Panc1 (cell line): ENCODE data around the gene OR3A2. TPM values are rescaled to one million over a fixed set of nuclear protein-coding genes. Genes with fewer than 3 reads are reported as not detected.
"Not testable (repeated sequence)": the region's sequence is repeated elsewhere in the genome, so short reads cannot be mapped to it uniquely, and the experiment has no call there.

Experiments used
- ATAC-seq: fragments of 200-7000 bp; cut with Tn5 transposase; 2 replicates; pipeline ENCODE4 v1.9.1; 2020; ENCODE audit warnings: mild to moderate bottlenecking, moderate library complexity
- BruUV-seq: library from RNA; stranded (reverse); fragments of 400-500 nt; replicated peaks from 2 replicates; lab custom pipeline; 2021; lab: Mats Ljungman, UMichigan
- CTCF ChIA-PET: fragments of 300-600 bp; sonication (Branson Sonifier 250); formaldehyde crosslinking; loops from one replicate; lab custom pipeline; 2022; ENCODE audit warnings: antibody characterized with exemption; lab: Charles Lee
- POLR2A ChIA-PET: fragments of 300-600 bp; sonication (Branson Sonifier 250); formaldehyde crosslinking; loops from one replicate; lab custom pipeline; 2022; ENCODE audit warnings: antibody characterized with exemption; lab: Charles Lee
- DNase-seq: peaks from one replicate; pipeline ENCODE4 v3.0.0-alpha.2; 2010; ENCODE audit warnings: low read depth, low spot score
- H3K27ac ChIP-seq: 2 replicates; pipeline ENCODE4 v1.5.1; 2011; ENCODE audit warnings: mild to moderate bottlenecking, low read length, inconsistent platforms
- H3K27me3 ChIP-seq: fragments of 200-500 bp; sonication (Bioruptor generic); 2 replicates; pipeline ENCODE4 v1.6.0; 2014; ENCODE audit warnings: low read length, inconsistent platforms; ENCODE audit not compliant: control insufficient read depth, insufficient read depth
- H3K36me3 ChIP-seq: fragments of 200-500 bp; sonication (Bioruptor generic); 2 replicates; pipeline ENCODE4 v1.5.1; 2014; ENCODE audit warnings: inconsistent platforms, mild to moderate bottlenecking, low read length, moderate library complexity; ENCODE audit not compliant: control insufficient read depth, insufficient read depth
- H3K4me1 ChIP-seq: 2 replicates; pipeline ENCODE4 v1.5.1; 2011; ENCODE audit warnings: inconsistent platforms, mild to moderate bottlenecking, low read length, moderate library complexity; ENCODE audit not compliant: control insufficient read depth, insufficient read depth
- H3K4me3 ChIP-seq, 2 experiments: 2 replicates each; pipeline ENCODE4 v1.5.1; 2011 to 2012; ENCODE audit warnings: low read depth in 2 of 2, low read length in 2 of 2, mild to moderate bottlenecking in 2 of 2, inconsistent platforms in 1 of 2, moderate library complexity in 1 of 2
- H3K9me3 ChIP-seq: fragments of 200-500 bp; sonication (Bioruptor generic); 2 replicates; pipeline ENCODE4 v1.5.1; 2014; ENCODE audit warnings: low read depth, mild to moderate bottlenecking, inconsistent platforms, low read length, moderate library complexity; ENCODE audit not compliant: control insufficient read depth, insufficient read depth
- CTCF ChIP-seq: fragments of 450-650 bp; IDR thresholded peaks from 2 replicates; pipeline ENCODE4 v1.5.1; 2017; ENCODE audit warnings: mild to moderate bottlenecking
- POLR2AphosphoS5 ChIP-seq: IDR thresholded peaks from 2 replicates; pipeline ENCODE4 v1.6.1; 2012; ENCODE audit warnings: mild to moderate bottlenecking, low read depth, low read length, moderate library complexity
- REST ChIP-seq, 2 experiments: IDR thresholded peaks; 2 replicates each; pipeline ENCODE4 v1.6.1; 2011 to 2012; ENCODE audit warnings: low read depth in 2 of 2, control low read depth in 1 of 2, low read length in 1 of 2, mild to moderate bottlenecking in 1 of 2, moderate library complexity in 1 of 2; ENCODE audit not compliant: insufficient read depth in 1 of 2
- SIN3A ChIP-seq: IDR thresholded peaks from 2 replicates; pipeline ENCODE4 v1.6.1; 2012; ENCODE audit warnings: low read depth, mild to moderate bottlenecking, low read length, moderate library complexity, borderline replicate concordance; ENCODE audit not compliant: insufficient read depth
- TCF7L2 ChIP-seq: IDR thresholded peaks from 2 replicates; pipeline ENCODE4 v1.6.1; 2011; ENCODE audit warnings: mild to moderate bottlenecking, low read depth, low read length, inconsistent platforms
- in situ Hi-C: cut with HindIII; loops from 2 replicates; pipeline ENCODE4 v1.10.0; 2016; ENCODE audit warnings: low sequenced_read_pairs, low pct_unique_long_range_greater_than_20kb
- intact Hi-C: fragments of 100-400 bp; cut with micrococcal nuclease; formaldehyde crosslinking; loops from one replicate; pipeline ENCODE4 v1.10.0; 2022; ENCODE audit not compliant: unreplicated experiment
- total RNA-seq: library from RNA; stranded (reverse); gene quantifications from one replicate; pipeline ENCODE4 v1.2.1, GENCODE V29; 2021; ENCODE audit not compliant: unreplicated experiment

Gene OR3A2
- total RNA-seq, 1 experiment from 2014 or later, result not detected

GRCh38 chr17:3433215-3433614, 47.1 kb upstream of the OR3A2 start:
- intact Hi-C loops, BruUV-seq, H3K4me1 ChIP-seq, H3K9me3 ChIP-seq, H3K27ac ChIP-seq, H3K36me3 ChIP-seq, H3K4me3 ChIP-seq, DNase-seq, ATAC-seq, H3K27me3 ChIP-seq, in situ Hi-C loops, CTCF ChIA-PET, POLR2A ChIA-PET: not testable (repeated sequence)
- TF ChIP-seq REST (IDR thresholded peaks at IDR 0.05; ENCODE audit: insufficient read depth in 1 of 2, low read depth in 2 of 2, low read length in 1 of 2), result peak; percentile 75 to 79

- in situ Hi-C loops, result no loop called here
- Histone ChIP-seq H3K4me1 (no peaks in the 10 kb centered on the region), H3K27me3 (no peaks in the 10 kb centered on the region), H3K4me3 (no peak overlapping the region), H3K36me3 (no peaks in the 10 kb centered on the region), H3K27ac (no peak overlapping the region), H3K9me3 (no peaks in the 10 kb centered on the region)
- ATAC-seq (no peak), DNase-seq (no peak)
- CTCF ChIA-PET, result no interaction called here
- intact Hi-C loops, result no loop called here
- POLR2A ChIA-PET, result no interaction called here
- no peak for TF ChIP-seq TCF7L2
- no peak for TF ChIP-seq REST (IDR thresholded peaks at IDR 0.05; ENCODE audit: insufficient read depth in 1 of 2, low read depth in 2 of 2, low read length in 1 of 2)
- no peak for TF ChIP-seq SIN3A
- TF ChIP-seq POLR2AphosphoS5, result no peak
- TF ChIP-seq CTCF, result no peak
- no TSS peak for BruUV-seq
Measured at GRCh38 chr17:3418222-3418621, 32.1 kb upstream of the OR3A2 start.
